K562 (cell line): ENCODE data around the gene CABLES1. TPM values are rescaled to one million over a fixed set of nuclear protein-coding genes. Genes with fewer than 3 reads are reported as not detected.

ENCODE experiments used
- ATAC-seq: fragments of 200-7000 bp; cut with Tn5 transposase; 3 replicates; pipeline ENCODE4 v1.9.1; 2020; ENCODE audit warnings: moderate library complexity
- BruUV-seq: library from RNA; stranded (reverse); fragments of 400-500 nt; replicated peaks from 2 replicates; lab custom pipeline; 2021; lab: Mats Ljungman, UMichigan
- CTCF ChIA-PET: fragments of 300-600 bp; formaldehyde crosslinking; extraction: SDS; loops from one replicate; lab custom pipeline; 2021; ENCODE audit warnings: low intra/inter-chr PET ratio; lab: Yijun Ruan, JAX
- POLR2A ChIA-PET: fragments of 300-600, 350-650 bp; sonication (Branson Sonifier 250); formaldehyde crosslinking; extraction: SDS; loops from one replicate; lab custom pipeline; 2021; ENCODE audit warnings: antibody characterized with exemption, inconsistent platforms; lab: Yijun Ruan, JAX
- DNase-seq, 4 experiments: peaks; one replicate each; pipeline versions ENCODE4 v3.0.0 to v3.0.0-alpha.2; 2011 to 2018; ENCODE audit warnings: low spot score in 3 of 4, mixed read lengths in 3 of 4; ENCODE audit errors: extremely low read depth in 1 of 4
- FAIRE-seq: peaks from 2 replicates; lab custom pipeline; 2011; peaks lifted over from hg19 to GRCh38; lab: Jason Lieb, UNC
- H2AFZ ChIP-seq: 2 replicates; pipeline ENCODE4 v1.6.0; 2011; ENCODE audit warnings: low read depth, low read length, control low read depth, inconsistent platforms
- H3K27ac ChIP-seq: fragments of 200-600 bp; 3 replicates; pipeline ENCODE4 v1.8.0; 2011; ENCODE audit warnings: low read depth, mild to moderate bottlenecking, control low read depth, inconsistent platforms, low read length, moderate library complexity, mixed read lengths; ENCODE audit errors: extremely low read depth
- H3K27me3 ChIP-seq, 2 experiments: fragments of 300-600 bp in 1 of 2; 2 replicates in 1 of 2; 3 replicates in 1 of 2; pipeline versions ENCODE4 v1.6.0 to v1.8.0; 2011; ENCODE audit warnings: inconsistent platforms in 2 of 2, low read length in 2 of 2, mild to moderate bottlenecking in 1 of 2, mixed read lengths in 1 of 2, moderate library complexity in 1 of 2; ENCODE audit not compliant: control insufficient read depth in 2 of 2, insufficient read depth in 2 of 2
- H3K36me3 ChIP-seq: fragments of 300-600 bp; 3 replicates; pipeline ENCODE4 v1.8.0; 2011; ENCODE audit warnings: mild to moderate bottlenecking, low read length, inconsistent platforms; ENCODE audit not compliant: control insufficient read depth, insufficient read depth
- H3K4me1 ChIP-seq, 2 experiments: fragments of 200-600 bp in 1 of 2; replicated peaks in 1 of 2; 2 replicates in 1 of 2; 3 replicates in 1 of 2; pipeline versions ENCODE4 v1.5.1 to v1.8.0; 2011; ENCODE audit warnings: inconsistent platforms in 2 of 2, low read length in 2 of 2, mild to moderate bottlenecking in 1 of 2, mixed read lengths in 1 of 2, moderate library complexity in 1 of 2; ENCODE audit not compliant: control insufficient read depth in 2 of 2, insufficient read depth in 2 of 2
- H3K4me2 ChIP-seq: 2 replicates; pipeline ENCODE4 v1.6.1; 2011; ENCODE audit warnings: low read length, control low read depth, inconsistent platforms, mixed read lengths; ENCODE audit not compliant: insufficient read depth
- H3K4me3 ChIP-seq: fragments of 200-600 bp; sonication (generic), shearing (Covaris generic); 2 replicates; pipeline ENCODE4 v1.5.1; 2016; ENCODE audit warnings: control low read depth, inconsistent platforms
- H3K79me2 ChIP-seq: fragments of 200-600 bp; 3 replicates; pipeline ENCODE4 v1.8.0; 2011; ENCODE audit warnings: low read length, inconsistent platforms; ENCODE audit not compliant: control insufficient read depth, insufficient read depth
- H3K9ac ChIP-seq, 2 experiments: 2 replicates each; pipeline versions ENCODE4 v1.6.0 to v1.6.1; 2011; ENCODE audit warnings: low read depth in 2 of 2, low read length in 2 of 2, control low read depth in 1 of 2, inconsistent platforms in 1 of 2, mild to moderate bottlenecking in 1 of 2, mixed read lengths in 1 of 2; ENCODE audit not compliant: insufficient read depth in 1 of 2
- H3K9me1 ChIP-seq: one replicate; pipeline ENCODE4 v1.6.0; 2011; ENCODE audit warnings: inconsistent platforms, mild to moderate bottlenecking, low read length, moderate library complexity; ENCODE audit not compliant: control insufficient read depth, insufficient read depth
- H3K9me3 ChIP-seq: replicated peaks from 2 replicates; pipeline ENCODE4 v1.5.1; 2011; ENCODE audit warnings: low read depth, low read length, inconsistent platforms; ENCODE audit not compliant: control insufficient read depth, insufficient read depth
- H4K20me1 ChIP-seq: replicated peaks from 2 replicates; pipeline ENCODE4 v1.6.1; 2011; ENCODE audit warnings: low read length, inconsistent platforms, mixed read lengths; ENCODE audit not compliant: control insufficient read depth, insufficient read depth
- ARHGAP35 ChIP-seq: fragments of 450-650 bp; IDR thresholded peaks from 2 replicates; pipeline ENCODE4 v1.6.1; 2018; ENCODE audit not compliant: partially characterized antibody
- CBFB ChIP-seq: sonication (generic); formaldehyde crosslinking; IDR thresholded peaks from 2 replicates; pipeline ENCODE4 v1.4.0; 2020; ENCODE audit warnings: mild to moderate bottlenecking, missing genetic modification reagents
- CEBPB ChIP-seq: fragments of 450-650 bp; IDR thresholded peaks from 2 replicates; pipeline ENCODE4 v1.6.1; 2016; ENCODE audit warnings: missing genetic modification characterization, missing compliant biosample characterization
- GATAD2B ChIP-seq: fragments of 450-650 bp; IDR thresholded peaks from 2 replicates; pipeline ENCODE4 v1.6.1; 2017; ENCODE audit warnings: mild to moderate bottlenecking, borderline replicate concordance
- GTF2F1 ChIP-seq: IDR thresholded peaks from 2 replicates; pipeline ENCODE4 v1.6.1; 2011; ENCODE audit warnings: low read depth, low read length, improper control_type of control experiment
- MYC ChIP-seq, 2 experiments: fragments of 250-450 bp in 1 of 2; sonication (Bioruptor Pico) in 1 of 2; IDR thresholded peaks; 2 replicates each; pipeline versions ENCODE4 v1.5.1 to v1.6.1; 2012 to 2021; ENCODE audit warnings: low read depth in 2 of 2, borderline replicate concordance in 1 of 2, improper control_type of control experiment in 1 of 2, low read length in 1 of 2, mild to moderate bottlenecking in 1 of 2, moderate library complexity in 1 of 2
- NR1H2 ChIP-seq: sonication (generic); formaldehyde crosslinking; IDR thresholded peaks from 2 replicates; pipeline ENCODE4 v1.4.0; 2020; ENCODE audit warnings: mild to moderate bottlenecking, missing genetic modification reagents
- PTRF ChIP-seq: fragments of 450-650 bp; IDR thresholded peaks from 2 replicates; pipeline ENCODE4 v1.6.1; 2016; ENCODE audit warnings: mild to moderate bottlenecking, missing genetic modification characterization, missing compliant biosample characterization
- TCF3 ChIP-seq: sonication (generic); formaldehyde crosslinking; IDR thresholded peaks from 2 replicates; pipeline ENCODE4 v1.4.0; 2020; ENCODE audit warnings: mild to moderate bottlenecking, missing genetic modification reagents
- TFAM ChIP-seq: fragments of 250-450 bp; sonication (Bioruptor Pico); conservative IDR thresholded peaks from 2 replicates; pipeline ENCODE4 v1.5.0; 2021; ENCODE audit warnings: mild to moderate bottlenecking, moderate library complexity
- ZBTB1 ChIP-seq: sonication (generic); formaldehyde crosslinking; IDR thresholded peaks from 2 replicates; pipeline ENCODE4 v1.8.1; 2023; ENCODE audit warnings: missing genetic modification reagents, low read depth, mild to moderate bottlenecking, borderline replicate concordance
- WGBS: fragments of 100-300 bp; shearing (Covaris generic); methylation state at CpG from one replicate; pipeline ENCODE4 v1.1.6; 2016; ENCODE audit warnings: low coverage, mixed read lengths; ENCODE audit not compliant: insufficient coverage; ENCODE audit errors: missing lambda C conversion rate; 5-methylcytosine and 5-hydroxymethylcytosine counted together
- in situ Hi-C: fragments of 300-500 bp; cut with MboI; formaldehyde crosslinking; loops from 4 replicates; pipeline ENCODE4 v1.15.0; 2018; ENCODE audit warnings: inconsistent platforms, mixed read lengths
- intact Hi-C: fragments of 100-400 bp; cut with micrococcal nuclease; formaldehyde crosslinking; loops from 2 replicates; pipeline ENCODE4 v1.14.2; 2022
- polyA plus RNA-seq, 8 experiments: library from polyadenylated mRNA; depleted of rRNA in 4 of 8; stranded (reverse) in 5 of 8; unstranded in 3 of 8; fragments of >200 nt; fragmentation: Nextera tagmentation in 2 of 8; fragmentation: Illumina TruSeq in 1 of 8; extraction: Ambion mirVana in 2 of 8; extraction: Trizol in 1 of 8; gene quantifications; 2 replicates each; pipeline versions ENCODE4 v1.2.1 to v1.2.3, GENCODE V29; 2011 to 2014; ENCODE audit warnings: inconsistent platforms in 1 of 8, missing spikeins in 1 of 8
- total RNA-seq, 7 experiments: library from RNA; depleted of rRNA in 6 of 7; stranded (reverse); fragments of >200 nt in 6 of 7; fragmentation: Illumina TruSeq in 2 of 7; extraction: Trizol in 2 of 7; gene quantifications; 2 replicates each; pipeline versions ENCODE4 v1.2.1 to v1.2.3, GENCODE V29; 2011 to 2021; ENCODE audit warnings: low replicate concordance in 1 of 7
- TF ChIP-seq, protein P1 (sequence below): fragments of 250-450 bp; sonication (Bioruptor Pico); IDR thresholded peaks from 2 replicates; pipeline ENCODE4 v1.5.0; 2021
- TF ChIP-seq, protein P2 (sequence below): sonication (generic); formaldehyde crosslinking; IDR thresholded peaks from 2 replicates; pipeline ENCODE4 v1.8.1; 2023; ENCODE audit warnings: mild to moderate bottlenecking, missing genetic modification reagents
- TF ChIP-seq, protein P3 (sequence below): conservative IDR thresholded peaks from 2 replicates; pipeline ENCODE4 v1.6.1; 2011; ENCODE audit warnings: low read depth, mild to moderate bottlenecking, low read length; ENCODE audit not compliant: control insufficient read depth
- TF ChIP-seq, protein P4 (sequence below): fragments of 450-650 bp; IDR thresholded peaks from 2 replicates; pipeline ENCODE4 v1.6.1; 2016

The CABLES1 gene
- total and polyA plus RNA-seq, 9 of the 15 experiments (the other 6 are each of a cell fraction or from before 2014, with no cell fraction given): 0.04 to 0.10 (median 0.06) TPM; not detected in 3

DNA sequence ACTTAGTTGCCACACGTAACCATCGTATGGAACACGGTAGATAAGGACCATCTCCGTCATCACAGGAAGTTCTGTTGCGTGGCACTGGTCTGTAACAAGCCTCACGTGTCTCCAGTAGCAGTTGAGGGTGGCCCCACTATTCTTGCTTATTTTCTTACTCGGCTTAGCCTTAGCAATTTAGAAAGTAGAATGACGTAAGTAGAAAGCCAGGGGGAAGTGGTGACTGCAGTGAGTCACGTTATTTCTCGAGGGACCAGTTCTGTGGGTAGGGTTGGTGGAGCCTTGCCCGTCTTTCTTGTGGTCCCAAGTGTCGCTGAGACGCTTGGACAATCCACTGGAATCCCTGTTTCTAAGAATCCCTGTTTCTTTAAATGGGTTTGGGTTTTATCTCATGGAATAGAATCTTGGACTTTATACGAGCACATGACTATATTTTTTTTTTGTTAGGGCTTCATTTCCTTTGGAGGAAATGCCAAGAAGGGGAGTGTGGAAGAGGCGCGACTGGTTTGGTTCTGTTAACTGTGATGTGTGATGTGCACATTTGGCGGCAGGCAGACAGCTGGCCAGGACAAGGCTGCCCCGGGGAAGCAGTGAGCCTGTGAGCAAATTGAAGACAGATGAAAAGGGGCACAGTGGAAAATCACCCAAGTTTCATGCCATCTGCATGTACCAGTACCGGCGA lies 96.2 kb downstream of the CABLES1 start:
- in situ Hi-C loops (no loop called here), intact Hi-C loops (loop anchor here (10.0 kb wide), 1 partner anchor 273 kb away; the partner anchor contains the start of gene RMC1)
- Histone ChIP-seq H4K20me1 (no peaks in the 10 kb centered on the region), H3K27me3 (peaks cover 60 to 62% of the 10 kb centered on the region in 2 experiments), H3K79me2 (no peaks in the 10 kb centered on the region), H3K4me1 (peaks cover 0 to 6% of the 10 kb centered on the region in 2 experiments; a peak in 1 of 5 replicates), H3K4me2 (no peak overlapping the region), H2AFZ (peak overlapping the region; percentile 27), H3K9me1 (no peaks in the 10 kb centered on the region), H3K4me3 (no peak overlapping the region), H3K9ac (no peak overlapping the region), H3K9me3 (no peaks in the 10 kb centered on the region), H3K27ac (no peak overlapping the region), H3K36me3 (no peaks in the 10 kb centered on the region)
- CTCF ChIA-PET: no interaction called here
- 3% methylated on average over 20 of the region's 20 CpGs for WGBS
- FAIRE-seq: no peak
- POLR2A ChIA-PET: interaction anchor here (1.4 kb wide), 1 partner anchor 9 kb away, joined by 3 read pairs; no protein-coding TSS in a partner anchor
- ATAC-seq: peak; percentile 59
- DNase-seq: peak in 1 of 4 experiments; percentile 23
- no TSS peak for BruUV-seq
- TF ChIP-seq, protein P1, sequence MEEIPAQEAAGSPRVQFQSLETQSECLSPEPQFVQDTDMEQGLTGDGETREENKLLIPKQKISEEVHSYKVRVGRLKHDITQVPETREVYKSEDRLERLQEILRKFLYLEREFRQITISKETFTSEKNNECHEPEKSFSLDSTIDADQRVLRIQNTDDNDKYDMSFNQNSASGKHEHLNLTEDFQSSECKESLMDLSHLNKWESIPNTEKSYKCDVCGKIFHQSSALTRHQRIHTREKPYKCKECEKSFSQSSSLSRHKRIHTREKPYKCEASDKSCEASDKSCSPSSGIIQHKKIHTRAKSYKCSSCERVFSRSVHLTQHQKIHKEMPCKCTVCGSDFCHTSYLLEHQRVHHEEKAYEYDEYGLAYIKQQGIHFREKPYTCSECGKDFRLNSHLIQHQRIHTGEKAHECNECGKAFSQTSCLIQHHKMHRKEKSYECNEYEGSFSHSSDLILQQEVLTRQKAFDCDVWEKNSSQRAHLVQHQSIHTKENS (CRISPR knock-in tag): no peak
- no peak for TF ChIP-seq ARHGAP35
- no peak for TF ChIP-seq GATAD2B
- no peak for TF ChIP-seq MYC (IDR thresholded peaks at IDR 0.05; ENCODE audit: low read depth, low read length)
- no peak for TF ChIP-seq MYC (CRISPR knock-in tag; IDR thresholded peaks at IDR 0.05; ENCODE audit: borderline replicate concordance, low read depth)
- TF ChIP-seq, protein P2, sequence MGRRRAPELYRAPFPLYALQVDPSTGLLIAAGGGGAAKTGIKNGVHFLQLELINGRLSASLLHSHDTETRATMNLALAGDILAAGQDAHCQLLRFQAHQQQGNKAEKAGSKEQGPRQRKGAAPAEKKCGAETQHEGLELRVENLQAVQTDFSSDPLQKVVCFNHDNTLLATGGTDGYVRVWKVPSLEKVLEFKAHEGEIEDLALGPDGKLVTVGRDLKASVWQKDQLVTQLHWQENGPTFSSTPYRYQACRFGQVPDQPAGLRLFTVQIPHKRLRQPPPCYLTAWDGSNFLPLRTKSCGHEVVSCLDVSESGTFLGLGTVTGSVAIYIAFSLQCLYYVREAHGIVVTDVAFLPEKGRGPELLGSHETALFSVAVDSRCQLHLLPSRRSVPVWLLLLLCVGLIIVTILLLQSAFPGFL (CRISPR knock-in tag): no peak
- no peak for TF ChIP-seq ZBTB1
- TF ChIP-seq, protein P3, sequence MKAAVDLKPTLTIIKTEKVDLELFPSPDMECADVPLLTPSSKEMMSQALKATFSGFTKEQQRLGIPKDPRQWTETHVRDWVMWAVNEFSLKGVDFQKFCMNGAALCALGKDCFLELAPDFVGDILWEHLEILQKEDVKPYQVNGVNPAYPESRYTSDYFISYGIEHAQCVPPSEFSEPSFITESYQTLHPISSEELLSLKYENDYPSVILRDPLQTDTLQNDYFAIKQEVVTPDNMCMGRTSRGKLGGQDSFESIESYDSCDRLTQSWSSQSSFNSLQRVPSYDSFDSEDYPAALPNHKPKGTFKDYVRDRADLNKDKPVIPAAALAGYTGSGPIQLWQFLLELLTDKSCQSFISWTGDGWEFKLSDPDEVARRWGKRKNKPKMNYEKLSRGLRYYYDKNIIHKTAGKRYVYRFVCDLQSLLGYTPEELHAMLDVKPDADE: no peak
- no peak for TF ChIP-seq TFAM (CRISPR knock-in tag)
- no peak for TF ChIP-seq TCF3 (CRISPR knock-in tag)
- no peak for TF ChIP-seq PTRF
- TF ChIP-seq, protein P4, sequence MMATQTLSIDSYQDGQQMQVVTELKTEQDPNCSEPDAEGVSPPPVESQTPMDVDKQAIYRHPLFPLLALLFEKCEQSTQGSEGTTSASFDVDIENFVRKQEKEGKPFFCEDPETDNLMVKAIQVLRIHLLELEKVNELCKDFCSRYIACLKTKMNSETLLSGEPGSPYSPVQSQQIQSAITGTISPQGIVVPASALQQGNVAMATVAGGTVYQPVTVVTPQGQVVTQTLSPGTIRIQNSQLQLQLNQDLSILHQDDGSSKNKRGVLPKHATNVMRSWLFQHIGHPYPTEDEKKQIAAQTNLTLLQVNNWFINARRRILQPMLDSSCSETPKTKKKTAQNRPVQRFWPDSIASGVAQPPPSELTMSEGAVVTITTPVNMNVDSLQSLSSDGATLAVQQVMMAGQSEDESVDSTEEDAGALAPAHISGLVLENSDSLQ: no peak
- TF ChIP-seq NR1H2 (CRISPR knock-in tag): no peak
- no peak for TF ChIP-seq CEBPB (tag)
- no peak for TF ChIP-seq GTF2F1
- TF ChIP-seq CBFB: no peak
